NCI-H187 treated with DMSO at 0.1 percent for 48 hours (cell line): ENCODE results near the gene DNAJC27.

Source experiments
- DNase-seq: peaks from one replicate; lab custom pipeline; 2025; lab: John Stamatoyannopoulos, UW

Gene DNAJC27

GRCh38 chr2:24970483-24971285 lies 1.1 kb downstream of the DNAJC27 start:
- no peak for DNase-seq

- no peak for DNase-seq
Measured at GRCh38 chr2:24969784-24970183, 2.0 kb downstream of the DNAJC27 start.

DNA sequence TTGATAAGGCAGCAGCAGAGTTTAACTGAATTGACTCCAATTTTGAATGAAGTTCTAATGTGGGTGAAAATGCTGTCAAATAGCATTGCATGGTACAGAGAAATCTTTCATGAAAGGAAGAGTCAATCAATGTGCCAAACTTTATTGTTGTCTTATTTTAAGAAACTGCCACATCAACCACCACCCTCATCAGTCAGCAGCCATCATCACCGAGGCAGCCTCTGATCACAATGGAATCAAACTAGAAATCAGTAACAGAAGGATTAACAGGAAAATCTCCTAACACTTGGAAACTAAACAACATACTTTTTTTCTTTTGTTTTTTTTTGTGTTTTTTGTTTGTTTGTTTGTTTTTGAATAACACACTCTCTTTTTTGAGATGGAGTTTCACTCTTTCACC lies 9.9 kb downstream of the DNAJC27 start:
- no peak for DNase-seq

DNA sequence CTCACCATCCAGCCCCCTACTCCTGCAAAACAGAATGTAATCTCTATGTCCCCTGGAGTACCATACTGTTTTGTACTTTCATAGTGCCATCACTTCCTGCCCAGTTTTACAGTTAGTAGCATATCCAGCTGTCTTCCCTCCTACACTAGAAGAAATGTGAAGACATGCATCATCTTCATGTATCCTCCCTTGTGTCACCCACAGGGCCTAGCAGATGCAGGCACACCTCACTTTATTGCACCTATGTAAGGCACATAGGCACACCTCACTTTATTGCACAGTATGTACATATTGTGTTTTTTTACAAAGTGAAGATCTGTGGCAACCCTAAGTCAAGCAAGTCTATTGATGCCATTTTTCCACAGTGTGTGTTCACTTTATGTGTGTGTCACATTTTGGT lies 12.0 kb downstream of the DNAJC27 start:
- no peak for DNase-seq

GRCh38 chr2:24958411-24958935 lies 13.3 kb downstream of the DNAJC27 start:
- DNase-seq, result no peak

- DNase-seq, result no peak
Measured at GRCh38 chr2:24957976-24958375, 13.8 kb downstream of the DNAJC27 start.

- no peak for DNase-seq
Measured at GRCh38 chr2:24957221-24957620, 14.5 kb downstream of the DNAJC27 start.

DNA sequence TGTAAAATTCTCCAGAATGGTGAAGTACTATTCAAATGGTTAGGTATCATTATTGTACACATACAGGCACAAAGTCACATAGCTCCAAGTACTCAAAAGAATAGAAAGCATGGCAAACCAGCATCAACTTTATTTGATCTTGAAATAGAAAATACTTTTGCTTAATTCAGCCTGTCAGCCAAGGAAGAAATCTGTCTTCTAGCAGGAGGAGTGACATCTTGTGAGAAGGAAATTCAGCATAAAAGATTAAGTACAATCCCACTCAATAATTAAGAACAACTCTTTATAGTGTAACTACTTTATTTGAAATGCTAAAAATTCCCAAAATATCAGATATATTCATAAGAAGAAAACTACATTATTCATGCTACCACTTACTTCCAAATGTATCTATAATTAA lies 15.8 kb downstream of the DNAJC27 start:
- no peak for DNase-seq

- DNase-seq, result no peak
Measured at GRCh38 chr2:24955232-24955631, 16.5 kb downstream of the DNAJC27 start.

DNA sequence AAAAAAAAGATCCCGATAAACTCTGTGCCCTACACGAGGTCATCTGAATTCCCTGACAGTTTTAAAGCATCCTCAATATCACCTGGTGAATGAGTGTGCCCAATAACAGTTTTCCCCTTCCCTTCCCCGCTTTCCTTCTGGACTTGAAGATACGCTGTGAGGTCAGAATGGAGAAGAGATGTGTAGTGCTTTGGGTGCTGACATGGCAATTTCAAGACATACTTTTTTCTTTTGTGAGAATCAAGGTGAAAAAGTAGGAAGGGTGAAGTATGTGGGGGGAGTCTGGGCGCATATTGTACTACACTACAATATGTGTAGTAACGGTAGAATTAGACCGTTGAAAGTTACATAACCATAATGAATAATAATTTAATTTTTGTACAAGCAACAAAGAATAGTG lies 21.7 kb downstream of the DNAJC27 start:
- DNase-seq, result no peak

DNA sequence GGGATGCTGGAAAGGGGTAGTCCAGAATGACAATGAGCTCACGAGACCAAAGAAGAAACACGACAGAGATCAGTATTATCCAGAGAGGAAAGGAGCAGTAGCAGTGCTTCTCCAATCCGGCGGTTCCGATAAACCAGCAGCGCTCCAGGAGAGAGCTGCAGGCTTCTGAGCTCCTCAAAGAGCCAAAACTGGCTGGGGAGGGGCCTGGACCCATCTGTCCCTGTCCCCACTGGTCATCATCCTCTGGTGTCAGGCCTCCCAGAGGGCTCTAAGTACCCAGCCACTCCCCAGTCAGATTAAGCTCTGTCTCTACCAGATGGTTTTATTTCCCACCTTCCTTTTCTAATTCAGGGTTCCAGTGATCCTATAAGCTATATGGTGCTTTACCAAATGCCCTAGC lies 23.2 kb downstream of the DNAJC27 start:
- no peak for DNase-seq

- no peak for DNase-seq
Measured at GRCh38 chr2:24947561-24948157, 24.1 kb downstream of the DNAJC27 start.

DNA sequence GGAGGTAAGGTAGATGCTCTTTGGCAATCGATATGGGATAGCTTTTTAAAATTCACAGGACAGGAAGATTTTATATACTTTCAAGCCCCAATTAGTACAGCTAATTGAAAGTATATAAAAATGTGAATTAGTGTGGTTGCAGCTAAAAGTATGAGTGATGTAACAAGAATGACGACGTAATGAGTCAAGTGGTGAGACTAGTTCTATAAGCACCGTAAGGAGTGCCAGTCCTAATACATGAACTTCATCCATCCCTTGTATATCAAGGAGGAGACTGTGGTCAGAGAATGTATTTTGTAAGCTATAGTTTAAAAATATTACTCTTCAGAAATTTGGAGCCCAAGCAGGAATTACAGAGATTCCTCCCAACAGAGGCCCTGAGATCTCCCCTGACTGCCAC lies 25.8 kb downstream of the DNAJC27 start:
- DNase-seq, result no peak

GRCh38 chr2:24943427-24944053 lies 28.2 kb downstream of the DNAJC27 start:
- DNase-seq, result no peak

DNA sequence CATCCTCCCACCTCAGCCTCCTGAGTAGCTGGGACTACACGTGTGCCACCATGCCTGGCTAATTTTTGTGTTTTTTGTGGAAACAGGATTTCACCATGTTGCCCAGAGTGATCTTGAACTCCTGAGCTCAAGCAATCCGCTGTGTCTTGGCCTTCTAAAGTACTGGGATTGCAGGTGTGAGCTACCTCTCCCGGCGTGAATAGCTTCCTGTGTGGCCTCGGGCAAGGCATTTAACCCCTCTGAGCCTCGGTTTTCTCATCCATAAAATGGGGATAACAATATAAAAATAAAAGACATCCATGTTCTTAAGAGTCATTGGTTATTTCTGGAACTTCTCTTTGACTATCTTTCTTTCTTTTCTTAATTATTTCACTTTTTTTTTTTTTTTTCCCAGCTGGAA lies 32.4 kb downstream of the DNAJC27 start:
- no peak for DNase-seq

DNA sequence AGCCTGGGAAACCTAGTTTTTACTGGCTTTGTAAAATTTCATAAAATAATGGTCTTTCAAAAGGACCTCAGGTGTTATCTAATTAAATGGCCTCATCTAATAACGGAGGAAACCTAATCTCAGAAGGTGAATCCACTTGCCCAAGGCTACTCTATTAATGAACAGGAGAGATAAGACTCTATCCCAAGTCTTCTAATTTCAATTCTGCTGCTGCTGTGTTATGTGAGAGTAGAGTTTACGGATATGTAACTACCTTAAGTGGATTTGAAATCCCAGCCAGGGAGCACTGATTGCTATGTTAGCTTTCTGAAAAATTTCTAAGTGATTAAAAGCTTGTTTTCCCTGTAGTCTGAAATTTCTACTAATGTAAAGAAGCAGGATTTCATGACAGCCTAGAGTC lies 34.5 kb downstream of the DNAJC27 start:
- no peak for DNase-seq

DNA sequence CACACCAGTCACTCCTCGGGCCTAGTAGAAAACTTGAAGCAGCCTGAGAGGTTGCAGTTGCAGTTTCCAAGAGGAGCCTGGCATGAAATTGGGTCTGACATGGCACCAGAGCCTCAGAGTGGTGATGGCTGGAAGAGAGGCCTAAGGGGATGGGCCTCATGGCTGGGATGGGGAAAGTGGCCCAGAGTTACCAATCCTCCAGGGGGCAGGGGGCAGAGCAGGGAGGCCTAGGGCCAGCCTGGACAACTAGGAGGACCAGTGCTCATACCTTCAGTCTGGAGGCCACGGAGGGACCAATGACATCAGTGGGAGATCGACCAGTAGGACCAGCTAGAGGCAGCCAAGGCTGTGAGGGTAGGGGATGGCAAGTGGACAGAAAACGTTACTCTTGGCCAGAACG lies 36.6 kb downstream of the DNAJC27 start:
- no peak for DNase-seq

- DNase-seq, result no peak
Measured at GRCh38 chr2:24932715-24933114, 39.0 kb downstream of the DNAJC27 start.

DNA sequence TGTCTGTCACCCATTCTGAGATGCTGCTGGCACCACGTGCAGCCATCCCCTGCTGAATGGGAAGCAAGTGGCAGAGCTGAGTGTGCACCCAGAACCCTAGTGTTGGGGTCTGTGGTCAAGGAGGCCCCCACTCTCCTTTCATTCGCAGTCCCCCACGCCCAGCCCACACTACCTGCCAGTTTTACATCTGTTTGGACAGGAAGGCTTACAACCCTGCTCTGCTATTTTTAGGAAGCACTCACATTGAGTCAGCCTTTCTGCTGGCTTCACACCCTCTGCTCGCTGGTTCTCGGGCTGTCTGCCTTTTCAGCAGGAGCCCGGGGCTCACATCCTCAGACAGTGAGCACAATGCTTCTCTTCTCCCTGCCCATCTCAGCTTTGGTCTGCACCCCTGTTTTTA lies 41.0 kb downstream of the DNAJC27 start:
- DNase-seq, result no peak

DNA sequence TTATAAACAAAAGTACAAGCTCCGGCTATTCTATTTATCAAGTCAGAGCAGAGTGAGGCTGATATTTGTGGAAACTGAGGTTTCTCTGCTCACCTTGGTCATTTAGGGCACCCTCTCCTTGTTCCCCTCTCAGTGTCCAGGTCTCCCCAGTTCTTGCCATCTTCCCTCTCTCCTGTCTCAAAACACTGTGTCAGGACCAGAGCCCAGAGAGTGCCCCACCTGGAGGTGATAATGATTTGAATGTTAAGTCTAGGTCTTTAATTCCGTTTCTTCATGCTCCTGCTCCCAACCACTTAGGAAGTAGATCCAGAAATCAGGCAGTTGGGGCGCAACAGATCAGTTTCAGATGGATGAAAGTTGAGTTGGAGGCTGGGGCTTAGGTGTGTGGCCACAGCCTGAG lies 42.5 kb downstream of the DNAJC27 start:
- no peak for DNase-seq

DNA sequence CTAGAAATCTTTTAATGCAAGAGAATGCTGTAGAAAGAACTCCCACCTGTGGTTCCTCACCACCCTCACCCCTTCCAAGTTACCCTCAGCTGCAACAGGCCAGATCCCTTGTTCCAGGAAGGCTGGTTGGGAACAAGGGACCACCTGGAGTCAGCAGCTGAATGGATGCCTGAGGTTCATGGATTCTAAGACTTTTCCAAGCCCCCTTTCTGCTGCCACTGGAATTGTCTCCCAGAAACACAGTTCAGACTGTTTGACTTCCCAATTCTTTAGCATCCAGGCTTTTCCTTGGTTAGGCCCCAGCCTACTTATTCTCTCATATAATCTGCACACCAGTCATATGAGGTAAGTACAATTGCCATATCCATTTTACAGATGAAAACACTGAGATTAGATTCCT lies 43.7 kb downstream of the DNAJC27 start:
- DNase-seq, result no peak

- no peak for DNase-seq
Measured at GRCh38 chr2:24926602-24927252, 45.0 kb downstream of the DNAJC27 start.

GRCh38 chr2:24926220-24926601 lies 45.5 kb downstream of the DNAJC27 start:
- DNase-seq, result no peak
